Renal cortical epithelial cell (primary cell): ENCODE data around the gene GSN. TPM values are rescaled to one million over a fixed set of nuclear protein-coding genes. Genes with fewer than 3 reads are reported as not detected.

Experiments
- DNase-seq: peaks from one replicate; pipeline ENCODE4 v3.0.0-alpha.2; 2011; ENCODE audit warnings: low read depth
- total RNA-seq: library from RNA; depleted of rRNA; stranded (reverse); fragments of >200 nt; gene quantifications from 2 replicates; pipeline ENCODE4 v1.2.3, GENCODE V29; 2014

The GSN gene
- total RNA-seq, 1 donor from 2014 or later = 645 TPM

DNA sequence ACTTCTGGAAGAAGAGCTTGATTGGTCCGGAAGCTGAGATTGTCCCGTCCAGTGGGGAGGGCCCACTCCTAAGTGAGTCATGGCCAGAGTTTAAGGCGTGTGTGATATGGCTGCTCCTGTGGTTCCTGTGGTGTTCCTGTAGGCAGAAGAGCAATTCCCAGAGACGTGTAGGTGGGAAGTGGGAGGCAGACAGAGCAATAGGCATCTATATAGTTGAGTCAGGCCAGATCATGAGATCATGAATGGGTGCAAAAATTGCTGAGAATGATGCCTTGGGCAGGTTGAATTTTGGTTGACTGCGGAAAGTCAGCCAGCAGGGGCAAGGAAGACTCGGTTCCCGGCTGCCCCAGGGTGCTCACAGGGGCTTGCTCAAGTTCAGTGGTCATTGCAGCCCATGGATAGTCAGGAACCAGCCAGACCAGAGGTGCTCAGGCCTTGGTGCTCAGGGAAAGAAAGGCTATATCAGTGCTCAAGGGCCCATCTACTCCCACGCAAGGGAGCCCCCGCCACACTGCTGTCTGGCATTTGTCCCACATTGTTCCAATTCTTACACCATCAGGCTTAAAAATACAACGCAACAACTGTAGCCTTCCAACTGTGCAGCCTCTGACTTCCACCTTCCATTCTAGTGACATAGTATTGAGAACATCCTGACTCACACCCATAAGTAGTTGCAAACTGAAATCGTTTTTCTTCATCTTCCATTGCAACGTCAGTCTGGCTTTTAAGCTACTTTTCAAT lies 21.0 kb upstream of the GSN start:
- DNase-seq = no peak

DNA sequence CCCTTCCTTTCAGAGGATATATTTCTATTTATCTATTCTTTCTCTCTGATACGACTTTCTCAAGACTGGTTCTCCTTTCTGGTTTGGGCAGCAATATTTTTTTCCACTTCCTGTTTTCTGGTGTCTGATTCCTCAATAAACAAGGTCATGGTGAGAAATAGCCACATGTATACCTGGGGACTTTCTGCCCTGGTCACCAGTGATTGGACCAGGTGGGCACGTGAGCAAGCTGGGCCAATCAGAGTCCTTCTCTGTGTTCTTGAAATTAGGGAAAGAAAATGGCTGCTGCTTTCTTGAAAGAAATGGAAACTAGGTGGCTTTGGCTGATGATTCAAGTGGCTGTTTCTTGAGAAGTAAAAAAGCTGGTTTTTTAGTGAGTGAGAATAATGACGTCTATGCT lies 18.4 kb upstream of the GSN start:
- DNase-seq = no peak

DNA sequence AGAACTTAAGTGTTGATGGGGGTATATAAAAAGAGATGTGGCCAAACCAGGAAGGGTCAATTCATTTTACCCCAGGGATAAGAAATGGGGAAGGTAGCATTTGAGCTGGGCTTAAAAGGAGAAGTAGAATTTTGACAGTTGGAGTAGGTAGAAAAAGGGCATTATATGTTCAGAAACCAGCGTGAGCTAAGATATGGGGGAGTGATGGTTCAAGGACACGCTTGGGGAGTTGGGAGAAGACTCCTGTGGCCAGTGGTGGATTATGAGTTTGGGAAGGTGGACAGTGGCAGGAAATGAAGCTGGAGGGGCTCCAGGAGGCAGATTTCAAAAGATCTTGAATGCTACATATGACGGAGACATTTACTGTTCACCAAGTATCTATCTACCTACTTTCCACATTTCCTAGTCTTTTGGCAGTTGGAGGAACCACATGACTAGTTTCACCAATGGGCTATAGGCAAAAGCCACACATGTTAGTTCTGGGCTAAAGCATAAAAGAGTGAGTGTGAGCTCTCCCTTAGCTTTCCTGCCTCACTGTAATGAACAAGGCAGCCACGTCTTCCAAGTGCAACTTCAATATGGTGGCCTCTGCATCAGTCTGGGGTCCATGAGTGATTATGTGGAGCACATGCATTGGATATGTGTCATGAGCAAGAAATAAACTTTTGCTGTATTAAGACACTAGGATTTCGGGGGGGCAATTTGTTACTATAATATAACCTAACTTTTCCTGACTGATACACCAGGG lies 15.7 kb upstream of the GSN start:
- no peak for DNase-seq

DNA sequence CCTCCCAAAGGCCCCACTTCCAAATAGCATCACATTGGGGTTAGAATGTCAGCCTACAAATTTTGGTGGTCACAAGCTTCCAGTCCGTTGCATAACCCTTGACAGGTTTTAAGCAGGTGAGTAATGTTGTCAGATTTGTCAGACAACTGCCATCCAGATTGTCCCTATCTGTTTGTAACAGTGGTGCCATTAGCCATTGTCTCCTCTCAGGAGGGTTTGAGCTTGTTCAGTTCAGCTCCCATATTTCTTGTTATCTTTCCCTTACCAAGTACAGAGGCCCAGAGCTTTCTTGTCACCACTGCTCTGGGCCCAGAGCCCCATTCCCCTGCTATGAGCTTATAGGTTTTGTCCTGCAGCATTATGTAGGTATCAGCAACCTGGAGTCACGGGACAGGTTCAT lies 14.8 kb upstream of the GSN start:
- no peak for DNase-seq

DNA sequence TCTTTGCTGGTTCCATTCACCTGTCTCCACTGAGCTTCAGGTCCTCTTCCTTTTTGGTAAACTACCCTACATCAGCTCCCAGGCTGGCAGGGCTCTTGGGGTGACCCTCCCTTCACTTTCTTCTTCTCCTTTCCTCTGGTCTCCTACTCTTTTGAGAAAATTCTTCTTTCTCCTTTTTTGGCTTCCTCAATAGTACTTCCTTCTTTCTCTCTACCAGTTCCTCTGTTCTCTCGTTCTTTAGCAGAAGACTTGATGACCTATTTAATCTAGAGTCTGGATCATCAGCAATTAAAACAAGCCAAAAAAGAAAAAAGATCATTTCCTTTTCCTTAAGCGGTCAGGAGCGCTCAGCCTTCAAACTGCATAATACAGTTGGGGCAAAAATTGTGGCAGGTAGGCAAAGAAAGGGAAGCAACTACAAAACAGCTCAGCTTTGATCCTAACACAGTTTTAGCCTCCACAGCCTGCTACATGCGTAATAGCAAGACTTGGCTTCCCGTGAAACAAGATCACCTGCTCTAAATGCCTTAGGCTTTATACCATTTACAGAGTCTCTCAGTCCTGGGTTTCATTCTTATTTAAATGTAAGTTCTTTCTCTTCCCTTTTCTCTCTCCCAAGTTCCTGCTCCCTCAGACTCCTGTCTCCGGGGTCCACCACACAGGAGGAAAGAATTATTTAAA lies 14.0 kb upstream of the GSN start:
- no peak for DNase-seq

DNA sequence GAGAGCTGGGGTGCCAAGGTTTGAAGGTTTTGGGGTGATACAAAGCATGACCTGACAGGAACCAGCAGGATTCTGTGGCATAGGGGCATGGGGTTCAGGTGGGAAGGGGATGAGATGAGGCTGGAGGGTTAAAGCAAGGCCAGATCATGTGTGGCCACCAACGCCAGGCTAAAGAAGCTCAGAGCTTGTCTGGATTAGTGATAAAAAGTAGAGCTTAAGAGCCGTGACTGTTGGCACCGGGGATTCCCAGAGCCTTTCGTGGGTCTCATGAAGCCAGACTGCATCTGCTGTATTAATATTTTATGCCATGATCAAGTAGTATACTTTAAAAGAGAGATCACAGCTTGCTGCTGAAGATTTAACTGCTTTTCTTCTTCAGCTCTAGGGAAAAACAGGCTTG lies 8.5 kb upstream of the GSN start:
- DNase-seq = no peak

DNA sequence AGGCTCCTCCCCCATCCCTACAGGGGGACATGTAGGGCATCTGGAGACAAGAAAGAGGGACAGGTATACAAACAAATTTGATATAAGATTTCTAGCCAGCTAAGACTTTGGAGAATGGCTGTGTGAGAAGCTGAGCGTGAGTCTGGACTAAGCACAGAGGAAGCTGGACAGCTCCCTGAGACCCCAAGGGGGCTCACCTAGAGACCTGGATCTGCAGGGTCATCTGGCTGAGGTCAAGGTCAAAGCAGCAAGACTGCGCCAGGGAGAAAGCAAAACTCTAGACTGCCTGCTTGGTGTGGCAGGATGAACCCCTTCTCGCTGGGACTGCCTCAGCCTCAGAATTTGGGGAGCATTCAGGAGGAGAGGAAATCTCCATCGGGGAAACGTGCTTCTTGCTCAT lies 8.0 kb upstream of the GSN start:
- no peak for DNase-seq

DNA sequence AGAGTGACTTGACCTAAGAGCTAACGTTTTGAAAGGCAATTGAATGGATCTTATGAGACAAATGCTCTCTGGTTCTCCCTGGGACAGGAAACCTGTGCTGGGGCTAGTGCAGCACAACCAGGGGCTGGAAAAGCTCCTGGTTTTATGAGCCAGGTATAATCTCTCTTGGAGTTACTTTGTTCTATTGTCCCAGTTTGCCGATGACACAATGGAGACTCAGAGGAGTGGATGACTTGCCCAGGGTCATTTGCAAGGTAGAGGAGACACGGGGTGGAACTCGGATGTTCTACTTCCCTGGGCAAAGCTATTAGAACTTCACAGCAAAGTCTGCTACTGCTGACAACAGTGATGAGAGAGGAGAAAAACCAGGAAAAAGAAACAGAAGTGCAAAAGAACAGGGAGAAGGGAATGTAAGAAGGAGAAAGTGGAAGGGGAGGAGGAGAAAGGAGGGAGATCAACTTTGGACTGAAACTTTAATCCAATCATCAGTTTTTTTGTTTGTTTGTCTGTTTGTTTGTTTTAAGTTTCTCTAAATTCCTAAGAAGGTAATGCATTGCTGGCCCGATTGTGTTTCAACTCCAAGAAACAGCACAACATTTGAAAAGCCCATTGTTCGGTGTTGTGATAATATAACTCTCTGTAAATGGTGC lies 7.4 kb upstream of the GSN start:
- no peak for DNase-seq

DNA sequence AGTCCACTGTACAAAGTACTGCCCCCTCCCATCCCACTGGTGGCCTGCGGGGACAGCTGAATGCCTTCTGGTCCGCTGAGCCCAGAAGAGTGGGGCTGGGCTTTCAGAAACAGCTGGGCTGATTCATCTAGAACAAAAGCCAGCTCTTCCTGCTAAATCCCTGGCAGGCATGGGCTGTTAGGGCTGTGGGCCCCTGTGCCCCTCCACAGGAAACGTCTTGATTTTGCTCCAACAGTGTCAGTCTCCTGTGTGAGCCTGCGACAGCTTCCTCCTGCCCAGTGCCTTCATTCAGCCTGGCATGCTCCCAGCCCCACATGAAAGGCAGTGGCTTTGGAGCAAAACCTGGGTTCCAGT lies 6.9 kb upstream of the GSN start:
- DNase-seq = no peak

DNA sequence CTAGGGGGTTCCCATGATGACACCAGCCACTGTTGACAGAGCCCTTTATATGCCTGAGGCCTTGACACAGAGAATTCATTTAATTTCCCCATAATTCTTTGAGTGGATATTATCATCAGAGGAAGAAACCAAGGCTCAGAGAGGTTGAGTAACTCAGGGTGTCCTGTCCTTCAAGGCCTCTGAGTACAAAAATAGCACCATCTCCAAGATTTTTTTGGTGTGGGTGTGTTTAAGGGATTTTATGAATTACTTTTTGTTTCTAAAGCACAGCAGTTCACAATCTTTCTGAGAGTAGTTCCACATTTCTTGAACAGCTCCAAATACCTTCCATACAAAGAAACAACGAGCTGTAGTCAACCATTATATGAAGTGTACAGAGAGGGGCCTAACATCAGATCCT lies 6.2 kb upstream of the GSN start:
- DNase-seq = no peak

DNA sequence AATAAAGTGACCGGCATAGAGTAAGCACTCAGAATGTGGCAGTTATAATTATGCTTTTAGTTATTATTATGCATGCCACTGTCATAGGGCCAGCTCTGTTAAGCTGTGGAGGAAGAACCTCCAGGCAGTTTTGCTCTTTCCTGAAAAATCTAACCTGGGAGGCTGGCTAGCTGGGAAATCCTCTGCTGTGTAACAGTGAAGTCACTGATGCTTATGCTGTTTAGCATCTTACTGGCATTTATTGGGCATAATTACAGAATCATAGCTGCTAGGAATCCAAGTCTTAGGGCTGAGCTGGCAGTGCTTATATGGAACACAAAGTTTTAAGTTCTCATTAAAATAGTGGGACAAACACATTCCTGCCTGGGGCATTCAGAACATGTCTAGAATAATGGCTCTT lies 5.5 kb upstream of the GSN start:
- DNase-seq = peak; percentile 73

DNA sequence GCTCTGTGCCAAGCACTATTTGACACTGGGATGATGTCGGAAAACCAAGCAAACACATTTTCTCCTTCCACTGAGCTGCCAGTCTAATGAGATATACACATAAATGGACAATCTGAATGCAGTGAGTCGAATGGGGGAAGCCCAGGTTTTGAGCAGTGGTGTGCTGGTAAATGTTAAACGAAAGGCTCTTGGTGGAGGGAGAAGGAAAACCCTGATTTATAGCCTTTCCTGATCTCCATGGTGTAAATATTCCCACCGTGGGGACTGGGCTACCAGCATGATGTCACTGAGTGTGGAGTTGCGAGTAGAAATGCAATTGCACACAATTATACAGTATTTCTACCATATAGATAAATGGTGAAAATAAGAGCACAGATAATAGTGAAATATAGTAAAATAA lies 5.0 kb upstream of the GSN start:
- DNase-seq = peak; percentile 42

DNA sequence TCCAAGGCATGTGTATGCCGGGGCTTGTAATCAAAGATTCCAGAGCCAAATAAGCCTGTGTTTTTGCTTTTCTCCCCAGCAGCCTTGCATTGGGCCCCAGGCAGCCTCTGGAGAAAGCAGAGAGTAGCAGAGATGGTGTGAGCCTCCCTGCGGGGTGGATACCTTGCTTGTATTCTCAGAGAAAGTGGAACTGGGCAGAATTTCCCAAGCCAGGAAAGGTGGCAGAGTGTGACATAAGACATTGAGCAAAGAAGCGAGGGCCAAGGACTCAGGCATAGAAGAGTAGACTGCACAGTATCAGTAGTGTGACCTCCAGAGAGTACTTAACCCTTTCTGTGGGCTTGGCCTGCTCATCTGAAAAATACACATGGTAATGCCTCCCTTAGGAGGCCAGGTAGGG lies 1.6 kb upstream of the GSN start:
- DNase-seq = no peak

DNA sequence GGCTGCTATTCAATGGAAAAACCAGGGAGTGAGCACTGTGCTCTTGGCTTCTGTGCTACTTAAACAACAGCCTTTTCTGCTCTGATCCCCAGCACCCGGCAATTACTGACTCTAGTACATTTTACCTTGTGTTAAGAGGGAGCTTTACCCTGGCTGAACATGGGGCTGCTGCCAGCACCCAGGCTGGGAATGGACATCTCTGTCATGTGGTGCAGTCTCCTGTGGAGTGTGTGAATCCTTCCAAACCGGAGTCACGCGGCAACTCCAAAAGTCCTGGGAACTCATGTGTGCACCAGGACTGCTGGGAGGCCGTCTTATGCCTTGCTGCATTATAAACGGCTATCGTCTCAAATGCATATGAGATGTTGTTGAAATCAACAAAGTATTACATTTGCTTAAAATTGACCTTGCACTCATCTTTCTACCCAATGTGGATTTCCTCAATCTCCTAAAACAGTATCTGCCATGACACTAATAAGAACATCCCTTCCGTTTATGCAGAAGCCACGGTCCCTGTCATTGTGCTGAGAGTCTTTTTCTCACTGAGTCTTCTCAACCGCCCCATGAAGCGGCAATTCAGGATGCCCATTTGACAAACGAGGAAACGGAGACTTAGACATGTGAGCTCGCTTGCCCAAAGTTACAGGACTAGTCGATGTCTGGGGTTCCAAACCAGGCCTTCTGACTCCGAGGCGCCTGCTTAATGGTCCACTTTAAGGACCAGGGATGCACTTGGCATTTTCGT lies 884 bp upstream of the GSN start:
- DNase-seq = no peak

DNA sequence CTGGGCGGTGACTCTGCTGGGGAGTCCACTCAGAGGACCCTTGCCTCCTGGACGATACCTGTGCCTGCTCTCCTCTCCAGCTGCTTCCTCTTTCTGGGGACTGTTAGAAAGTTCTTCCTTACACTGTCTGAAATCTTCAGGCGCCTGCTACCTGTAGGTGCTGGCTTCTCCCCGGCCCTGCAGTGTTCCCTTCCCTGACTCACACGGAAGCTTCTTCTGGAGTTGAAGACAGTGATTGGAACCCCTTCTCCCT lies 562 bp downstream of the GSN start:
- no peak for DNase-seq

DNA sequence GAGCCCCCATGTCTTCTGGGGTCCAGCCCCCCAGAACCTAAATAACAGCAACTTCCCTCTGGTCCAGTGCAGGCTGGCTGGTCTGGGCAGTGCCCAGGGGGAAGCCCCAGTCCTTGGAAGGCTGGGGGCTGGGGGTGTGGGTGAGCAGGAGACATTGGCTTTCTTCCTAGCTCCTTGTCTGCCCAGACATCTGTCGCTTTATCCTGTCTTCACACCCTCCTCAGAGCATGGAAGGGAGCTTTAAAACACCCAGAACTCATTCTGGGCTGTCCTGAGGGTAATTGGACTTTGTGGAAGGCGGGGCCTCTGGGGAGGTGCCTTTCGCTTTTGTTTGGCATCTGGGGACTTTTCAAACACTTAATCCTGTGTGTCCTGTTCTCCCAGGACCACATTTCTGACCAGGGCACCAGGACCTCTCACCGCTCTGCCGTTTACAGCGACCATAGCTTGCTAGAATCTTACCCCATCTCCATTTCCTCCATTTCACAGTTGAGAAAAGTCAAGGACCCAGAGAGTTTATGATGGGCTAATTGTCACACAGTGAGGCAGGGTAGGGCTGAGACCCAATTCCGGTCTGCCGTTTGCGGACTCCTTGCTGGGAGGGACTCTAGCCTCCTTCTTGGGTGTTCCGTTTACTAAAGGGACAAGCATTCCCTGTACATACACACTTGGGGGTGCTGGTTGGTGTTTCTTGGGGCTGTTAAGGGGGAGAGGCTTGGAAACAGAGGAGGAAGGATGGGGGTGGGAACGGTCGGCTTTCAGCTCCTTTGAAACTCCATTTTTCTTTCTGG lies 1.1 kb downstream of the GSN start:
- DNase-seq = peak; percentile 26

DNA sequence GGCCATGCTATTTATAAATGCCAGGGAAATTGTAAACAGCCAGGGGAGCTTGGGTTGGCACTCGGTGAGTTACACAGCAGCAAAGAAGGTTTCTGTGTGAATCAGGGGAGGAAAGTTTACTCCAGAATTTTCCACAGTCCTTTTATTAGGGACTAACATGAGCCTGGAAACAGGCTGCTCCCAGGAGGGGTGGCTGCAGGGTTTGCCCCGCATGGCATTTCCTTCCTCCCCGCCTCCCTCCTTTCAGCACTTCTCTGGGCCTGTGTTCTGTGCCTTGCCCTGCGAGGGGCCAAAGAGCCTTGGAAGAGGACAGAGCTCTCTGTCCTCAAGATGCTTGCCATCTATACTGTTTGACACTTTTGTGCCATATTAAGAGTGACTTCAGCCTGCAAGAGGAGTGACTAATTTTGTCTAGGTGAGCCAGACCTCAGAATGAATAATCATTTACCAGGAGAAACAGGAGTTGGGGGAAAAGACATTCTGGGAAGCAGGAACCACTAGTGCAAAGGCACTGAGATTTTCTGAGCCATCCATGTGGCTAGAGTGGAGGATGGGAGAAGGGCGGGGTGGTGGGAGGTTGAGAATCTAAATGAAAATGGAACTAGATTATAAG lies 1.8 kb downstream of the GSN start:
- DNase-seq = peak; percentile 79

DNA sequence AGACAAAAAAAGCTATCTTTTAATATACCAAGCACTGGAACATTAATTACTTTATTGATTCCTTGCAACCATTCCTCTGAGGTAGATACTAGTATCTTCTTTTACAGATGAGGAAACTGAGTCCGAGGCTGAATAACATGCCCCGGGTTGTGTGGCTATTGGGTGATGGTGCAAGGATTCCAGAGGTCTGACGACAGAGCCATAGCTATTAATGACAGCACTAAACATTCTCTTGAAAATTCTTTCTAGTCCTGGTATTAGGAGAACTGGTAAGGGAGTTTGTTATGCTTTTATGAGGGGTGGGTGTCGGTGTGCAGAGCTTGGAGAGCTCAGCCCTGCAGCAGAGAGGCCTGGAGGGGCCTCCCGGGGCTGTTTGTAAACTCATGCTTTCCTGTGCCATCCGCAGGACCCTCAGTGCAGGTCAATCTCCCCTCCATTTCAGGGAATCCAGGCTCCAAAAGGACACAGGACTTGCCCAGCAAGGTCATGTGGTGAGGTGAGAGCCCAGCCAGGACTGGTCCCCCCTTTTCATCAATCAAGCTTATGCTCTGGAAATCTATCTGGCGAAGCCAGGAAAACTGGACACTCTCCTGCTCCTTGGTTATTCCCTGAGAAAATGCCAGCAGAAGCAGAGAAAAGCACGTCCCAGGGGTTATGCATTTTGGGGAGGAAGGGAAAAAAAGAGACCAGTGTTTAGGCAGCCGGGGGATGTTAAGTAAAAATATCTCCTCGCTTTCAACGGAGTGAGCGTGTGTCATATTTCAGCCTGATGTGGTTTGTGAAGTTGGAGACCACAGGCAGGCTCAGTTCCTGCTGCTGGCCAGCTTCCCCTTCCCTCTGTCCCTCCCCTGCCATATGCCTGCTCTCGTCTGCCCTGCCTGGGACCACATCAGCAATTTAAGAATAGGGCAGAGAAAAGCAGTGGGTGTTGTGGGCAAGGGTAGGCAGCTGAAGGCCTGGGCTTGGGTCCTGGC lies 3.7 kb downstream of the GSN start:
- no peak for DNase-seq

DNA sequence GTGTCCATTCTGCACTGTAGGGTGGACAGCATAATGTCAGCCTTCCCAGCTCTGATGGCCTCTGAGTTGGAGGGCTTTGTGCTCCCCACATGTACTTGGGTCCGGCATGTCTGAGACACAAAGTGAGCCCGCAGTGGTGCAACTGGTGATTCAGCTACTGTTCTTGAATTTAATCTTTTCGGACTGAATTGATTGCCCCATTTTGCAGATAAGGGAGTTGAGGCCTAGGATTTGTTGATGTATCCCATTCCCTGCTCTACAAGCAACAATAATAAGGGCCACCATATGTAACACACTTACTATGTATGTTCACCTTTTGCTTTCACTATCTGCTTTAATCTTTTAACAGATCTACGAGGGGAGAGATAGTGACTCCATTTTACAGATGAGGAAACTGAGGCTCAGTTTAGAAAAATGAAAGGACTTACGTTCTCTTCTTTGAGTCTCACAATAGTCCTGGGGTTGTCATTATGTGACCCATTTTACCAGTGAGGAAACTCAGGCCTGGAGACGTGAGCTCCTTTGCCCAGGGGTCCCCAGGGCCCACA lies 4.5 kb downstream of the GSN start:
- DNase-seq = no peak
